GM18502 (cell line): ENCODE data around the gene NAP1L4.
A peak's percentile ranks its signal among the peaks of the same experiment; 100 is the strongest.

Experiments used
- ATAC-seq: cut with Tn5 transposase; IDR thresholded peaks from one replicate; pipeline ENCODE4 v1.9.1; 2021; ENCODE audit warnings: mild to moderate bottlenecking; ENCODE audit not compliant: unreplicated experiment, poor library complexity

The NAP1L4 gene

GRCh38 chr11:2995893-2996554 is 3.9 kb upstream of the NAP1L4 start:
- ATAC-seq, result no peak

GRCh38 chr11:2995031-2995561 is 3.0 kb upstream of the NAP1L4 start:
- no peak for ATAC-seq

- no peak for ATAC-seq
These were observed 2.2 kb upstream of the NAP1L4 start for GRCh38 chr11:2994336-2994730.

- no peak for ATAC-seq
These were observed 832 bp upstream of the NAP1L4 start for GRCh38 chr11:2992997-2993325.

- peak; percentile 48 for ATAC-seq
These were observed 486 bp downstream of the NAP1L4 start for GRCh38 chr11:2991452-2992233.

GRCh38 chr11:2990617-2991451 is 1.3 kb downstream of the NAP1L4 start:
- no peak for ATAC-seq

- ATAC-seq, result no peak
These were observed 2.6 kb downstream of the NAP1L4 start for GRCh38 chr11:2989551-2989950.

- ATAC-seq, result no peak
These were observed 3.1 kb downstream of the NAP1L4 start for GRCh38 chr11:2989006-2989405.

GRCh38 chr11:2987881-2988861 is 4.0 kb downstream of the NAP1L4 start:
- ATAC-seq, result no peak

GRCh38 chr11:2983908-2984307 is 8.2 kb downstream of the NAP1L4 start:
- ATAC-seq, result no peak

GRCh38 chr11:2982214-2982613 is 9.9 kb downstream of the NAP1L4 start:
- no peak for ATAC-seq

- ATAC-seq, result no peak
These were observed 11.0 kb downstream of the NAP1L4 start for GRCh38 chr11:2981130-2981529.

- no peak for ATAC-seq
These were observed 11.8 kb downstream of the NAP1L4 start for GRCh38 chr11:2980168-2980840.

GRCh38 chr11:2977113-2977512 is 15.0 kb downstream of the NAP1L4 start:
- ATAC-seq, result no peak

GRCh38 chr11:2976294-2977063 is 15.7 kb downstream of the NAP1L4 start:
- no peak for ATAC-seq

- ATAC-seq, result no peak
These were observed 16.5 kb downstream of the NAP1L4 start for GRCh38 chr11:2975594-2975993.

- ATAC-seq, result no peak
These were observed 17.9 kb downstream of the NAP1L4 start for GRCh38 chr11:2974272-2974671.

GRCh38 chr11:2968341-2968900 is 23.7 kb downstream of the NAP1L4 start:
- ATAC-seq, result no peak
